BE2C (cell line): ENCODE data around the gene COX7A2L.

Source experiments
- DNase-seq: peaks from one replicate; pipeline ENCODE4 v3.0.0-alpha.2; 2020
- H3K27me3 ChIP-seq: fragments of 250-450 bp; sonication (Bioruptor Pico); 2 replicates; pipeline ENCODE4 v1.5.1; 2020; ENCODE audit warnings: mild to moderate bottlenecking
- H3K36me3 ChIP-seq: fragments of 250-450 bp; sonication (Bioruptor Pico); 2 replicates; pipeline ENCODE4 v1.5.1; 2020; ENCODE audit warnings: mild to moderate bottlenecking
- H3K4me1 ChIP-seq: fragments of 250-450 bp; sonication (Bioruptor Pico); 2 replicates; pipeline ENCODE4 v1.5.1; 2020
- H3K4me3 ChIP-seq: 2 replicates; pipeline ENCODE4 v1.5.1; 2011; ENCODE audit warnings: low read depth, low read length
- H3K9me3 ChIP-seq: fragments of 250-450 bp; sonication (Bioruptor Pico); 2 replicates; pipeline ENCODE4 v1.5.1; 2020
- TF ChIP-seq, protein P1 (sequence below): IDR thresholded peaks from 2 replicates; pipeline ENCODE4 v1.5.1; 2012; ENCODE audit warnings: mild to moderate bottlenecking, low read depth, low read length

Gene COX7A2L

DNA sequence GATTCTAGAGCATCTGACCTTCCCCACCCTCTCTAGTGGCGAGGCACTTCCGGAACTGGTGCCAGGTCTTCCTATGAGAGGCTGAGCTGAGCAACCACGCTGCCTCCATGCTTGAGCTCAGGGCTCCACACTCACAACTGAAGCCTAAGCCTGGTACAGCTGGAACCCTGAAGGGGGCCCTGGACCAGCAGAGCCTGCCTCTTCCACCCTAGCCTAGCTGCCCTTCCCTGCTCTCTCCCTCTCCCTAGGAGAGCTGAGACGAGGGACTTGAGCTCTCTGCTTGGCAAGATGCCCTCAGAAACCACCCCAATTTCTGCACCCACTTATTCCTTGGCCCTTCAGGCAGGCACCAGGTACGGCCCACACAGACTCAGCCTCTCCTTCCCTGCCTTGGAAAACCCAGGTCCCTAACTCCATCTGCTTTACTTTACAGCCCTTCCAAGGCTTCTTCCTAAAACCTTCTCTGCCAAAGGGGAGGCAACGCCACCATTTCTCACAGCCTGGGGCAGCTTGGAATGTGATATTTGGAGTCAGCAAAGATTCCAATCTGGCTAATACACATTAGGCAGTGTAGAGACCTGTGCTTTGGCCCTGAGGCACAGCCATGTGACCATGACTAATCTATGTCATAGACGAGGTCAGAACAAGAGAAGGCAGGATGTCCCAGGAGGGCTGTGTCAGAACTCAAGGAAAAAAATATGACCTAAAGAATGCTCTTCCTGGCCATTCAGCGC lies 18.8 kb downstream of the COX7A2L start:
- Histone ChIP-seq H3K27me3 (no peaks in the 10 kb centered on the region), H3K4me1 (peaks cover 14% of the 10 kb centered on the region), H3K4me3 (no peak overlapping the region), H3K9me3 (0 out of 2 replicates have a peak, but pooled peaks cover 3% of the 10 kb centered on the region), H3K36me3 (peaks cover 42% of the 10 kb centered on the region)
- TF ChIP-seq, protein P1, sequence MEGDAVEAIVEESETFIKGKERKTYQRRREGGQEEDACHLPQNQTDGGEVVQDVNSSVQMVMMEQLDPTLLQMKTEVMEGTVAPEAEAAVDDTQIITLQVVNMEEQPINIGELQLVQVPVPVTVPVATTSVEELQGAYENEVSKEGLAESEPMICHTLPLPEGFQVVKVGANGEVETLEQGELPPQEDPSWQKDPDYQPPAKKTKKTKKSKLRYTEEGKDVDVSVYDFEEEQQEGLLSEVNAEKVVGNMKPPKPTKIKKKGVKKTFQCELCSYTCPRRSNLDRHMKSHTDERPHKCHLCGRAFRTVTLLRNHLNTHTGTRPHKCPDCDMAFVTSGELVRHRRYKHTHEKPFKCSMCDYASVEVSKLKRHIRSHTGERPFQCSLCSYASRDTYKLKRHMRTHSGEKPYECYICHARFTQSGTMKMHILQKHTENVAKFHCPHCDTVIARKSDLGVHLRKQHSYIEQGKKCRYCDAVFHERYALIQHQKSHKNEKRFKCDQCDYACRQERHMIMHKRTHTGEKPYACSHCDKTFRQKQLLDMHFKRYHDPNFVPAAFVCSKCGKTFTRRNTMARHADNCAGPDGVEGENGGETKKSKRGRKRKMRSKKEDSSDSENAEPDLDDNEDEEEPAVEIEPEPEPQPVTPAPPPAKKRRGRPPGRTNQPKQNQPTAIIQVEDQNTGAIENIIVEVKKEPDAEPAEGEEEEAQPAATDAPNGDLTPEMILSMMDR = no peak
- peak; percentile 59 for DNase-seq

DNA sequence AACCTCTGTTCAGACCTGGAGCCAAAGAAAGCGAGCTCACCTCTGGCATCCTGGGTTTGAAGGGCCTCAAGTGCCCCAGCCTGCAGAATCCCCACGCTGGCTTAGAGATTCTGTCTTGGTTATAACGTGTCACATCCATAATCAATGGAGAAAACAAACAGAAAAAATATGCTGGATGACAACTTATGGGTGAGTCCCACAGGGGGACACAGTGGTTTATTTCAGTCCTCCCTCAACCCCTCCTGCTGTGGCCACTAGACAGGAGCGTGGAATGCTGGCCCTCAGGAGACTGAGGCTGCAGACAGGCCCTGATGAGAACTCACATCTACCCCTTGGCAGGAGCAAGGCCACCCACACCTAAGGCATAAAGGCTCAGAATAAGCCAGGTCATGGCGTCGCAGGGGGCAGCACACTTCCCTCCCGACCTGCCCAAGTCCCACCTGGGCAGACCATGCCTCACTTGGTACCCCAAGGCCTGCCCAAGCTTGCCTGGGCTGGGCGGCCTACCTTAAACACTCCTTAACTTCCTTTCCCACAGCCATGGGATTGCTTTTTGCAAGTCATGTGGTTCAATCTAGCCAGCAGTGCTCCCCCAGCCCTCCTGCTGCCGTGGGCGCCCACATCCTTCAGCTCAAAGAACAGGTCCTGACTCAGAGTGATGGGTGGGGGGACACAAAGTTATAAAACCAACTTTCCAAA lies 19.9 kb downstream of the COX7A2L start:
- H3K4me1 ChIP-seq = peaks cover 14% of the 10 kb centered on the region
- H3K4me3 ChIP-seq = no peak overlapping the region
- TF ChIP-seq, protein P1 = no peak
- H3K9me3 ChIP-seq = 0 out of 2 replicates have a peak, but pooled peaks cover 3% of the 10 kb centered on the region
- H3K36me3 ChIP-seq = peaks cover 49% of the 10 kb centered on the region
- no peaks in the 10 kb centered on the region for H3K27me3 ChIP-seq
- DNase-seq = no peak

DNA sequence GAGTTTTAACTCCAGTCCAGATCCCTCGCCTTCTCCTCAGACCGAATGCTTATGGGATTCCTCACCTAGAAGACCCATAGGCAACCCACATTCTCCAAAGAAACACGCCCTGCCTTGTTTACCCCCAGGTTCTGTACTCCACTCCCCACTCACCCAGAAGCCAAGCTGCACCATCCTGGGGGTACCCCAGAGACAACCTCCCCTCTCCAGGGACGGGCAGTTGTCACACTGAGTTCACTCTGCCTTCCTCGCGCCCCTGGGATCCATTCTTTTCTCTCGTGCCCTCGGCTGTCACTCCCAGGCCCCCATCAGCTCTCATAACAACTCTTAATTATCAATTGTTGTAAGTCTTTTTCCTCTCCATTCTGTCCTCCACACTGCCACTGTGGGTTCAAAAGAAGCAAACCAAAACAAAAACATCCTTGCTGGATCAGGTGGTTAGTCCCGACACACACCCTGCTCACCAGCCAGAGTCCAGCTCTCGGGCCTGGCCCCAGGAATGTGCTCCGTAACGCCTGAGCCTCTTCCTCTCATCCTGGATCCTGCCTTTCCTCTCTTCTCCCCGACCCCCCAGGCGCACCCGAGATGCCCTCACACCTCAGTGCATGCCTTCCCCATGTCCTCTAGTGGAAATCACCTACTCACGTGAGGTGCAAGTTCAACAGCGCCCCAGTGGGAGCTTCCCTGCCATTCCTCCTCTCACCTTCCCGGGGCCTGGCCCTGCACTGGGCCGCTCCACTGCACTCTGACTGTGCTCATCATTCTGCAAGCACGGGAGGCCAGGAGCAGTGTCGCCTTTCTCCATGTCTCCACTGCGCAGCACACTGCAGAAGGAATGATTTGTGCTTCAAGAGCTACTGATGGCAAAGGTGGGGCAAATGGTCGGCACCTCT lies 20.7 kb downstream of the COX7A2L start:
- Histone ChIP-seq H3K36me3 (peaks cover 51% of the 10 kb centered on the region), H3K4me3 (no peak overlapping the region), H3K4me1 (peaks cover 14% of the 10 kb centered on the region), H3K27me3 (no peaks in the 10 kb centered on the region), H3K9me3 (0 out of 2 replicates have a peak, but pooled peaks cover 3% of the 10 kb centered on the region)
- no peak for DNase-seq
- TF ChIP-seq, protein P1 = no peak

- peaks cover 14% of the 10 kb centered on the region for H3K4me1 ChIP-seq
- peaks cover 56% of the 10 kb centered on the region for H3K36me3 ChIP-seq
- TF ChIP-seq, protein P1 = peak; percentile 12; the same call in 1 of the 2 replicates
- DNase-seq = peak; percentile 47
- H3K27me3 ChIP-seq = no peaks in the 10 kb centered on the region
- 0 out of 2 replicates have a peak, but pooled peaks cover 3% of the 10 kb centered on the region for H3K9me3 ChIP-seq
- no peak overlapping the region for H3K4me3 ChIP-seq
Observed at GRCh38 chr2:42339191-42339912, 21.7 kb downstream of the COX7A2L start.

GRCh38 chr2:42338567-42339190 lies 22.3 kb downstream of the COX7A2L start:
- TF ChIP-seq, protein P1 = no peak
- Histone ChIP-seq H3K4me3 (no peak overlapping the region), H3K4me1 (peaks cover 14% of the 10 kb centered on the region), H3K9me3 (0 out of 2 replicates have a peak, but pooled peaks cover 3% of the 10 kb centered on the region), H3K27me3 (no peaks in the 10 kb centered on the region), H3K36me3 (peaks cover 60% of the 10 kb centered on the region)
- DNase-seq = no peak
